Ovary (tissue), 9 donors: ENCODE data around the gene HIPK2. TPM values are rescaled to one million over a fixed set of nuclear protein-coding genes. Genes with fewer than 3 reads are reported as not detected.

Experiments used
- DNase-seq, 5 donors: peaks; one replicate each; pipeline ENCODE4 v3.0.0-alpha.2; 2019 to 2020
- H3K27ac ChIP-seq, 2 donors: fragments of 200-600 bp; one replicate each; pipeline versions ENCODE4 v1.5.1 to v1.8.0; 2019 to 2022
- H3K27me3 ChIP-seq: fragments of 200-600 bp; one replicate; pipeline ENCODE4 v1.8.0; 2022
- H3K36me3 ChIP-seq: fragments of 200-600 bp; sonication (generic); one replicate; pipeline ENCODE4 v1.5.1; 2019
- H3K4me1 ChIP-seq: one replicate; pipeline ENCODE4 v1.8.1; 2013; ENCODE audit warnings: mild to moderate bottlenecking, moderate library complexity; ENCODE audit not compliant: insufficient read depth
- H3K4me3 ChIP-seq: fragments of 200-600 bp; sonication (generic); one replicate; pipeline ENCODE4 v1.5.1; 2017
- H3K9me3 ChIP-seq, 2 donors: fragments of 200-600 bp in 1 of 2; sonication (generic) in 1 of 2; one replicate each; pipeline versions ENCODE4 v1.5.1 to v1.8.1; 2013 to 2019; ENCODE audit warnings: mild to moderate bottlenecking in 1 of 2, moderate library complexity in 1 of 2
- EP300 ChIP-seq: sonication (generic); formaldehyde crosslinking; IDR thresholded peaks from one replicate; pipeline ENCODE4 v1.6.1; 2017; ENCODE audit warnings: antibody characterized with exemption
- POLR2A ChIP-seq: fragments of 450-650 bp; IDR thresholded peaks from one replicate; pipeline ENCODE4 v1.6.1; 2017; ENCODE audit warnings: antibody characterized with exemption, mild to moderate bottlenecking, moderate library complexity
- WGBS, 3 donors: extraction: QIAGEN DNeasy Blood & Tissue Kit in 1 of 3; methylation state at CpG; one replicate each; pipeline versions ENCODE4 v1.1.5 to v1.1.7; 2013 to 2017; 5-methylcytosine and 5-hydroxymethylcytosine counted together
- intact Hi-C, 4 donors: fragments of 100-400 bp; cut with DNase I; formaldehyde crosslinking; loops; one replicate each; pipeline versions ENCODE4 v1.11.0 to v1.15.1; 2022 to 2023
- polyA plus RNA-seq, 2 donors: library from polyadenylated mRNA; stranded (reverse); fragments of 200-250 nt in 1 of 2; fragments of 350-450 nt in 1 of 2; fragmentation: Illumina TruSeq in 1 of 2; extraction: RNeasy Lipid Tissue Mini Kit (QIAGEN cat#74804) in 1 of 2; gene quantifications; one replicate each; pipeline ENCODE4 v1.2.3, GENCODE V29; 2013 to 2014
- total RNA-seq, 7 donors: library from RNA; depleted of rRNA in 2 of 7; stranded (reverse); fragments of >200 nt in 2 of 7; fragmentation: NEBNext Ultra II Directional in 3 of 7; extraction: Animal tissue kit (Norgen Biotek cat#: 25700) in 3 of 7; gene quantifications; one replicate each; pipeline versions ENCODE4 v1.1.0 to v1.2.4, GENCODE V29; 2016 to 2023
- TF ChIP-seq, protein P1 (sequence below), 3 donors: fragments of 450-650 bp in 2 of 3; fragments of 200-600 bp in 1 of 3; IDR thresholded peaks; one replicate each; pipeline versions ENCODE4 v1.5.1 to v1.8.0; 2016 to 2022; ENCODE audit warnings: antibody characterized with exemption in 3 of 3, mild to moderate bottlenecking in 1 of 3
- donor health status: DM: no; HTN: no; CAD: no; lungs with moderate emphysema.
- donor health status: DM: no; HTN: no; CAD: no.
- donor health status: Bipolar disorder and iron deficiency.
- donor health status: DM: yes; HTN: yes; CAD: no.
- donor health status: DM: no; HTN: no; CAD: no.
- donor health status: DM: yes; HTN: yes; CAD: no.

HIPK2 gene
- total and polyA plus RNA-seq, 9 donors, result 7.3 to 38.4 (median 28.1) TPM

DNA sequence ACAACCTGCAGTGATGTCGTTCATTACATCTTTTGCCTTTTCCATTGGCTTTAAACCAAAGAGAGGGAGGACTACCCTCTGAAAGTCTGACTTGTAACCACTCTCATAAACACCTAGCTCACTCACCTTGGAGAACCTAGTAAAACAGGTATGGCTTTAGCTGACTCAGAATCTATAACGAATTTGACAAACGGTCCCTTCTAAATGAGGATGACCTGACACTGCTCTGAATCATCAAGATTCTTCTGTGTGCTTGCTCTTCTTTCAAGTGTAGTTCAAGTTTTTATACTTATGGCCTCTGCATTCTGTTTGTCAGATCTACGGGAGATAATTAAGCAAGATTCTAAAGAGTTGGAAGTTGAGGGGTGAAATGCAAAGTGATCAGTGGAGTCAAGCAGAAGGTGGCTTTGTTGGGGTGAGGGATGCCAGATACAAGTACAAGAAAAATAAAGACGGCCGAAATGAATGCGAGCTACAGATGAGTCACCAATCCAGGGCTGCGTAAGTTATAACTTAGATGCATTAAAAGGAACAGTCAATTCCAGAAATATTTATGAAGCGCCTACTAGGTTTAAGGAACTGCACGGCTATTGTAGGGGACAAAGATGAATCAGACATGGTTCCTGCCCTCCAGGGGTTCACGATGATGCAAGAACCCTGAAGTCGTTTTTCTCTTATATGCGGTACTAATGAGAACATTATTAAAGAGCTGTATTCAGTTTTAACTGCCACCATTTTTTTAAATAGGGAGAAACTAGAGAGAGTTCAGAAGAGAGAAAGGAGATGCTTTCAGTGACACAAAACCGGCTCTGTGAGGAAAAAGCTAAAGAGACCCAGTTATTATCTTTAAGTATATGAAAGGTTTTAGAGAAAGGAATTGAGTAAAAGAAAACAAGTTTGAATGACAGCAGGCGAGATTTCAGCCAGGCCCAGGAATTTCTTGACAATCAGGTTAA, 6.5 kb downstream of the HIPK2 start:
- intact Hi-C loops, result loop anchor here in 1 of 4 donors (10.0 kb wide), 1 partner anchor 126 kb away; no protein-coding TSS in a partner anchor
- Histone ChIP-seq H3K4me3 (no peak overlapping the region), H3K27me3 (no peaks in the 10 kb centered on the region), H3K9me3 (no peaks in the 10 kb centered on the region), H3K27ac (no peak overlapping the region), H3K36me3 (no peaks in the 10 kb centered on the region), H3K4me1 (peaks cover 3% of the 10 kb centered on the region)
- WGBS, 3 donors, result 82 to 89% (median 87%) methylated on average over 15 of the region's 15 CpGs
- DNase-seq, result no peak
- TF ChIP-seq EP300 (no peak), POLR2A (no peak)
- TF ChIP-seq, protein P1, sequence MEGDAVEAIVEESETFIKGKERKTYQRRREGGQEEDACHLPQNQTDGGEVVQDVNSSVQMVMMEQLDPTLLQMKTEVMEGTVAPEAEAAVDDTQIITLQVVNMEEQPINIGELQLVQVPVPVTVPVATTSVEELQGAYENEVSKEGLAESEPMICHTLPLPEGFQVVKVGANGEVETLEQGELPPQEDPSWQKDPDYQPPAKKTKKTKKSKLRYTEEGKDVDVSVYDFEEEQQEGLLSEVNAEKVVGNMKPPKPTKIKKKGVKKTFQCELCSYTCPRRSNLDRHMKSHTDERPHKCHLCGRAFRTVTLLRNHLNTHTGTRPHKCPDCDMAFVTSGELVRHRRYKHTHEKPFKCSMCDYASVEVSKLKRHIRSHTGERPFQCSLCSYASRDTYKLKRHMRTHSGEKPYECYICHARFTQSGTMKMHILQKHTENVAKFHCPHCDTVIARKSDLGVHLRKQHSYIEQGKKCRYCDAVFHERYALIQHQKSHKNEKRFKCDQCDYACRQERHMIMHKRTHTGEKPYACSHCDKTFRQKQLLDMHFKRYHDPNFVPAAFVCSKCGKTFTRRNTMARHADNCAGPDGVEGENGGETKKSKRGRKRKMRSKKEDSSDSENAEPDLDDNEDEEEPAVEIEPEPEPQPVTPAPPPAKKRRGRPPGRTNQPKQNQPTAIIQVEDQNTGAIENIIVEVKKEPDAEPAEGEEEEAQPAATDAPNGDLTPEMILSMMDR (IDR thresholded peaks at IDR 0.05), result no peak

DNA sequence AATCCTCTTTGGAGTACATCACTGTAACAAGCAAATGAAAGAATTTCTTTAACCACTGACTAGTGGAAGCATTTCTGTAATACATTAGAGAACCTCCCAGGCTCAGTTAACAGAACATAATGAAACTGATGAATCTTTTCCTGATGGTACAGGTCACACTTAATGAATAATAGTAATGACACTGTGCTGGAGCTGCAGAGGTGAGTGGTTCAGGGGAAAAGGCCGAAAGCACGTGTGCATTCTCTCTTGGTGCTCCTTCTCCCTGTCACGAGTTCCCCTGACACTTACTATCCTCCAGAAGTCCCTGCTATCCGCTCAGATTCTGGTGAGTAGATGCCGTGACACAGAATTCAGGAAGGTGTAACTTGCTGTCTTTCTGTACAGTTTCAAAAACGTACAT, 8.0 kb downstream of the HIPK2 start:
- no peaks in the 10 kb centered on the region for H3K27me3 ChIP-seq
- no peaks in the 10 kb centered on the region for H3K36me3 ChIP-seq
- intact Hi-C loops, result loop anchor here in 1 of 4 donors (10.0 kb wide), 1 partner anchor 125 kb away; no protein-coding TSS in a partner anchor
- no peaks in the 10 kb centered on the region for H3K9me3 ChIP-seq
- H3K27ac ChIP-seq, result no peak overlapping the region
- TF ChIP-seq, protein P1 (IDR thresholded peaks at IDR 0.05), result no peak
- no peak for TF ChIP-seq POLR2A
- no peak for DNase-seq
- WGBS, 3 donors, result 92 to 94% (median 92%) methylated on average over 6 of the region's 6 CpGs
- peaks cover 1% of the 10 kb centered on the region for H3K4me1 ChIP-seq
- no peak overlapping the region for H3K4me3 ChIP-seq

DNA sequence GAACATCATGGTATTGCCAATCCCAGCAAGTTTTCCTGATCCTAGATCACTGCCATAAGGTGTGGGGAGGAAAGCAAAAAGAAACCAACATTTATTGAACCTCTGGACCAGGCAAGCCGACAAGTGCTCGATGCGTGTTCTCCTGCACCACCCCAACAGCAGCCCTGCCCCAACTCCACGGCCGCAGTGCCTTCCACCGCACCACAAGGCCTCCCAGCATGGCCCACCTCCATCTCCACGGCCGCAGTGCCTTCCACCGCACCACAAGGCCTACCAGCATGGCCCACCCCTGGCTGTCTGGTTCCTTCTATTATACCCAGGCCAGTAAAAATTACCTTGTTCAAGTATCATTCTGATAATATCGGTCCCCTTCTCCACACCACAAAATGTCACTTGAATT, 8.7 kb downstream of the HIPK2 start:
- Histone ChIP-seq H3K4me3 (no peak overlapping the region), H3K27me3 (no peaks in the 10 kb centered on the region), H3K4me1 (peaks cover 1% of the 10 kb centered on the region), H3K9me3 (no peaks in the 10 kb centered on the region), H3K27ac (no peak overlapping the region), H3K36me3 (no peaks in the 10 kb centered on the region)
- DNase-seq, result no peak
- 96 to 98% (median 97%) methylated on average over 10 of the region's 10 CpGs for WGBS, 3 donors
- intact Hi-C loops, result no loop called here
- TF ChIP-seq, protein P1 (IDR thresholded peaks at IDR 0.05), result no peak
- TF ChIP-seq POLR2A (no peak), EP300 (no peak)

DNA sequence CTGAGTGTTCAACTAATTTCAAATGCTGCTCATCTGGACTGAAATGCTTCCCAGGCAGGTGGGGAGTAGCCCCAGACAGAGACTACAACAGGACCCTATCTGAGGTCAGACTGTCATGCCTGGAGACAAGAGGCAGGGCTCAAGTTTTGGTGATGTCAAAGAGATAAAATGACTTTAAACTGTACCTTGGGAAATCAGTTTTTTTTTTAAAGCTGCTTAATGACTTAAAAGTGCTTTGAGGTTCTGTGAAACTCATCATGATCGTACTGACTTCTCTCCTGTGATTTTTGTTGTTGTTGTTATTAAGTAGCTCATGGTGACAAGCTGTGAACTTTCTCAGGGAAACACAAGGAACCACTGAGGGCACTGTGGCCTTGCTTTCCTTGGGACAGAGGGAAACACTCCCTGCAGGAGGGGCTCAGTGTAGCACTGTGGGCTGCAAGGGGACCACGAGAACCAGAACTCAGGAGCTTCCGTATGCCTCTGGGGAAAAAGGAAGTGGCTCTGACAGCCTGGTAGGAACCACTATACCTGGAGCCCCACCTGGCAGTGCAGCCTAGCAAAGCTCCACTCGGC, 9.5 kb downstream of the HIPK2 start:
- H3K27ac ChIP-seq, result no peak overlapping the region
- intact Hi-C loops, result no loop called here
- peaks cover 1% of the 10 kb centered on the region for H3K4me1 ChIP-seq
- TF ChIP-seq EP300, result no peak
- TF ChIP-seq, protein P1 (IDR thresholded peaks at IDR 0.05), result no peak
- TF ChIP-seq POLR2A, result no peak
- H3K9me3 ChIP-seq, result no peaks in the 10 kb centered on the region
- H3K27me3 ChIP-seq, result no peaks in the 10 kb centered on the region
- 81 to 93% (median 86%) methylated on average over 4 of the region's 4 CpGs for WGBS, 3 donors
- no peaks in the 10 kb centered on the region for H3K36me3 ChIP-seq
- no peak for DNase-seq
- H3K4me3 ChIP-seq, result no peak overlapping the region
